Caco-2 (cell line): ENCODE data around the gene ABCF1. TPM values are rescaled to one million over a fixed set of nuclear protein-coding genes. Genes with fewer than 3 reads are reported as not detected.
A peak's percentile ranks its signal among the peaks of the same experiment; 100 is the strongest.

Experiments
- BruUV-seq: library from RNA; stranded (reverse); fragments of 400-500 nt; replicated peaks from 2 replicates; lab custom pipeline; 2021; lab: Mats Ljungman, UMichigan
- CTCF ChIA-PET: fragments of 300-600 bp; sonication (Branson Sonifier 250); formaldehyde crosslinking; loops from one replicate; lab custom pipeline; 2022; ENCODE audit warnings: antibody characterized with exemption; lab: Charles Lee
- POLR2A ChIA-PET: fragments of 300-600 bp; sonication (Branson Sonifier 250); formaldehyde crosslinking; loops from one replicate; lab custom pipeline; 2022; ENCODE audit warnings: antibody characterized with exemption; lab: Charles Lee
- DNase-seq, 2 experiments: peaks; one replicate each; pipeline versions ENCODE4 v3.0.0 to v3.0.0-alpha.2; 2020 to 2022
- H3K27me3 ChIP-seq: replicated peaks from 2 replicates; pipeline ENCODE4 v1.6.0; 2011; ENCODE audit warnings: low read length; ENCODE audit not compliant: control insufficient read depth, insufficient read depth
- H3K36me3 ChIP-seq: 2 replicates; pipeline ENCODE4 v1.5.1; 2011; ENCODE audit warnings: low read length; ENCODE audit not compliant: control insufficient read depth, insufficient read depth
- H3K4me1 ChIP-seq: fragments of 250-450 bp; sonication (Bioruptor Pico); 2 replicates; pipeline ENCODE4 v1.5.1; 2020; ENCODE audit warnings: mild to moderate bottlenecking
- H3K4me3 ChIP-seq: 2 replicates; pipeline ENCODE4 v1.5.1; 2011; ENCODE audit warnings: low read depth, mild to moderate bottlenecking, control low read depth, low read length
- H3K9me3 ChIP-seq: fragments of 250-450 bp; sonication (Bioruptor Pico); 2 replicates; pipeline ENCODE4 v1.5.1; 2020; ENCODE audit warnings: mild to moderate bottlenecking, moderate library complexity
- H3K27ac Mint-ChIP-seq: one replicate; pipeline ENCODE4 v1.8.0; 2022; ENCODE audit warnings: mixed read lengths; ENCODE audit not compliant: unreplicated experiment
- H3K27me3 Mint-ChIP-seq: one replicate; pipeline ENCODE4 v1.8.0; 2022; ENCODE audit warnings: mixed read lengths; ENCODE audit not compliant: insufficient read depth, unreplicated experiment
- H3K36me3 Mint-ChIP-seq: one replicate; pipeline ENCODE4 v1.8.0; 2022; ENCODE audit warnings: mild to moderate bottlenecking, mixed read lengths; ENCODE audit not compliant: insufficient read depth, unreplicated experiment
- H3K4me1 Mint-ChIP-seq: one replicate; pipeline ENCODE4 v1.8.0; 2022; ENCODE audit warnings: low read depth, mixed read lengths; ENCODE audit not compliant: unreplicated experiment
- H3K4me3 Mint-ChIP-seq: one replicate; pipeline ENCODE4 v1.8.0; 2022; ENCODE audit warnings: mild to moderate bottlenecking, moderate library complexity, mixed read lengths; ENCODE audit not compliant: unreplicated experiment
- H3K9me3 Mint-ChIP-seq: one replicate; pipeline ENCODE4 v1.8.0; 2022; ENCODE audit warnings: mixed read lengths; ENCODE audit not compliant: unreplicated experiment
- intact Hi-C: fragments of 100-400 bp; cut with micrococcal nuclease; formaldehyde crosslinking; loops from one replicate; pipeline ENCODE4 v1.10.0; 2022; ENCODE audit not compliant: unreplicated experiment
- total RNA-seq: library from RNA; stranded (reverse); gene quantifications from 2 replicates; pipeline ENCODE4 v1.2.3, GENCODE V29; 2022
- TF ChIP-seq, protein P1 (sequence below), 2 experiments: fragments of 200-600 bp in 1 of 2; IDR thresholded peaks; 1 replicate in 1 of 2; 2 replicates in 1 of 2; pipeline versions ENCODE4 v1.5.1 to v1.8.0; 2011 to 2022; ENCODE audit warnings: antibody characterized with exemption in 1 of 2, control low read depth in 1 of 2, inconsistent platforms in 1 of 2, low read depth in 1 of 2, low read length in 1 of 2, mild to moderate bottlenecking in 1 of 2, moderate library complexity in 1 of 2; ENCODE audit not compliant: insufficient read depth in 1 of 2, severe bottlenecking in 1 of 2, unreplicated experiment in 1 of 2

The ABCF1 gene
- total RNA-seq, 1 experiment from 2014 or later, result 93.7 TPM

GRCh38 chr6:30570263-30570662 lies 979 bp upstream of the ABCF1 start:
- no TSS peak for BruUV-seq
- H3K36me3 Mint-ChIP-seq, result peaks cover 24% of the 10 kb centered on the region
- intact Hi-C loops, result no loop called here
- H3K4me3 Mint-ChIP-seq, result peak overlapping the region; percentile 86
- H3K27ac Mint-ChIP-seq, result no peak overlapping the region
- peaks cover 30% of the 10 kb centered on the region for H3K4me1 Mint-ChIP-seq
- DNase-seq, result no peak
- Histone ChIP-seq H3K4me1 (peaks cover 15% of the 10 kb centered on the region; the same call in 1 of the 2 replicates), H3K9me3 (no peaks in the 10 kb centered on the region), H3K27me3 (no peaks in the 10 kb centered on the region), H3K36me3 (0 out of 2 replicates have a peak, but pooled peaks cover 1% of the 10 kb centered on the region), H3K4me3 (peak overlapping the region; percentile 68)
- POLR2A ChIA-PET, result interaction anchor here (2.3 kb wide), 1 partner anchor 13 kb away, joined by 25 read pairs; the partner anchor contains the start of genes GNL1 and PRR3
- H3K27me3 Mint-ChIP-seq, result no peaks in the 10 kb centered on the region
- TF ChIP-seq, protein P1, sequence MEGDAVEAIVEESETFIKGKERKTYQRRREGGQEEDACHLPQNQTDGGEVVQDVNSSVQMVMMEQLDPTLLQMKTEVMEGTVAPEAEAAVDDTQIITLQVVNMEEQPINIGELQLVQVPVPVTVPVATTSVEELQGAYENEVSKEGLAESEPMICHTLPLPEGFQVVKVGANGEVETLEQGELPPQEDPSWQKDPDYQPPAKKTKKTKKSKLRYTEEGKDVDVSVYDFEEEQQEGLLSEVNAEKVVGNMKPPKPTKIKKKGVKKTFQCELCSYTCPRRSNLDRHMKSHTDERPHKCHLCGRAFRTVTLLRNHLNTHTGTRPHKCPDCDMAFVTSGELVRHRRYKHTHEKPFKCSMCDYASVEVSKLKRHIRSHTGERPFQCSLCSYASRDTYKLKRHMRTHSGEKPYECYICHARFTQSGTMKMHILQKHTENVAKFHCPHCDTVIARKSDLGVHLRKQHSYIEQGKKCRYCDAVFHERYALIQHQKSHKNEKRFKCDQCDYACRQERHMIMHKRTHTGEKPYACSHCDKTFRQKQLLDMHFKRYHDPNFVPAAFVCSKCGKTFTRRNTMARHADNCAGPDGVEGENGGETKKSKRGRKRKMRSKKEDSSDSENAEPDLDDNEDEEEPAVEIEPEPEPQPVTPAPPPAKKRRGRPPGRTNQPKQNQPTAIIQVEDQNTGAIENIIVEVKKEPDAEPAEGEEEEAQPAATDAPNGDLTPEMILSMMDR (IDR thresholded peaks at IDR 0.05; ENCODE audit: insufficient read depth in 1 of 2, low read depth in 1 of 2, low read length in 1 of 2, severe bottlenecking in 1 of 2, unreplicated experiment in 1 of 2), result no peak
- CTCF ChIA-PET, result interaction anchor here (1.6 kb wide), 1 partner anchor 21 kb away, joined by 4 read pairs; no protein-coding TSS in a partner anchor
- H3K9me3 Mint-ChIP-seq, result no peaks in the 10 kb centered on the region

DNA sequence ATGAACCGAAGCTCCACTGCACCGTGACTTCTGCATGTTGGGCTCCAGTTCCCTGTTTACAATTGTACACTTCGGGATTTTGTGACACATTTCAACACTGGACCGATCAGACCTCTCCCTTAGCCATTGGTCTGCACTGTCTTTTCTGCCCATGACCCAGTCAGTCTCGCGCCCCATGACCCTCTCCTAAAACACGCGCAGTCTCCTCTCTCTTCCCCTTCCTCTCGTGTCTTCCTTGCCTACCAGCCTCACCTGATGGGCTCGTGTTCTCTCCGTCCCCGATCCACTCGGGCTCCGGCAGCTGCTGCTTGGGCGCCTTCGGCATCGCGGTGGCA lies 535 bp upstream of the ABCF1 start:
- CTCF ChIA-PET, result interaction anchor here (0.9 to 1.6 kb wide), 3 partner anchors 20 to 89 kb away, joined by 4 read pairs; no protein-coding TSS in a partner anchor
- no peaks in the 10 kb centered on the region for H3K27me3 Mint-ChIP-seq

DNA sequence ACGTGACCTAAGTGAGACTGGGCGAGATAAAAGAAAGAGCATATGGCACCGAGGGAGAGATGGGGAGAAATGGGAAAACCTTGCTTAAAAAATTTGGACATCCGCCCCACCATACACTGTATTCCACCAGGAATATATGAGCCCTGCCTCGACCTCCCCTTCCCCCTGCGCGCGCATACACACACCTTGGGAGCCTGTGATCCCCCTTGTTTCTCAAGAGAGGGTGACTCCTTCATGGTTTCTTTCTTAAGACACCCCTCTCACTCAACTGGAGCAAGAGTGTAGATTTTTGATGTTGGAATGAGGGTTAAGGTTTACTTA lies 480 bp downstream of the ABCF1 start:
- TF ChIP-seq, protein P1 (IDR thresholded peaks at IDR 0.05; ENCODE audit: insufficient read depth in 1 of 2, low read depth in 1 of 2, low read length in 1 of 2, severe bottlenecking in 1 of 2, unreplicated experiment in 1 of 2), result no peak
- H3K27me3 ChIP-seq, result no peaks in the 10 kb centered on the region
- peaks cover 15% of the 10 kb centered on the region; the same call in 1 of the 2 replicates for H3K4me1 ChIP-seq
- Mint-ChIP-seq H3K9me3 (no peaks in the 10 kb centered on the region), H3K4me1 (peaks cover 30% of the 10 kb centered on the region), H3K27me3 (no peaks in the 10 kb centered on the region), H3K4me3 (peak overlapping the region; percentile 86), H3K27ac (peak overlapping the region; percentile 93), H3K36me3 (peaks cover 29% of the 10 kb centered on the region)
- ChIA-PET POLR2A (interaction anchor here (0.6 to 2.3 kb wide), 7 partner anchors 15 to 146 kb away, joined by 3 to 25 read pairs (median 4); partner anchors contain the start of genes C6orf136, GNL1, MDC1 and MRPS18B), CTCF (interaction anchor here (0.9 kb wide), 2 partner anchors 30 to 90 kb away, joined by 4 read pairs; no protein-coding TSS in a partner anchor)
- H3K36me3 ChIP-seq, result peaks cover 3% of the 10 kb centered on the region; the same call in 1 of the 2 replicates
- no peak for DNase-seq
- intact Hi-C loops, result loop anchor here (1.0 kb wide), 1 partner anchor 15 kb away; the partner anchor contains the start of gene GNL1
- peak overlapping the region; percentile 83 for H3K4me3 ChIP-seq
- BruUV-seq, result no TSS peak
- no peaks in the 10 kb centered on the region for H3K9me3 ChIP-seq

More for the DNA sequence above, 535 bp upstream of the ABCF1 start:
- intact Hi-C loops, result loop anchor here (1.0 kb wide), 1 partner anchor 14 kb away; the partner anchor contains the start of gene GNL1
- H3K9me3 Mint-ChIP-seq, result no peaks in the 10 kb centered on the region
- Histone ChIP-seq H3K9me3 (no peaks in the 10 kb centered on the region), H3K4me3 (peak overlapping the region; percentile 68), H3K27me3 (no peaks in the 10 kb centered on the region), H3K36me3 (0 out of 2 replicates have a peak, but pooled peaks cover 1% of the 10 kb centered on the region), H3K4me1 (peaks cover 15% of the 10 kb centered on the region; the same call in 1 of the 2 replicates)
- H3K4me1 Mint-ChIP-seq, result peaks cover 30% of the 10 kb centered on the region
- no peak for DNase-seq
- TF ChIP-seq, protein P1 (IDR thresholded peaks at IDR 0.05; ENCODE audit: insufficient read depth in 1 of 2, low read depth in 1 of 2, low read length in 1 of 2, severe bottlenecking in 1 of 2, unreplicated experiment in 1 of 2), result no peak
- TSS peak; percentile 82 for BruUV-seq
- H3K27ac Mint-ChIP-seq, result peak overlapping the region; percentile 93
- peak overlapping the region; percentile 86 for H3K4me3 Mint-ChIP-seq
- H3K36me3 Mint-ChIP-seq, result peaks cover 24% of the 10 kb centered on the region
- POLR2A ChIA-PET, result interaction anchor here (0.7 to 2.3 kb wide), 7 partner anchors 14 to 147 kb away, joined by 3 to 25 read pairs (median 4); partner anchors contain the start of genes DHX16, GNL1, MDC1 and MRPS18B
